GM12878 (cell line): Measurements from ENCODE around the gene PAX3.

Experiments used
- CHD2 ChIP-seq: IDR thresholded peaks from 2 replicates; pipeline ENCODE4 v1.6.1; 2011; ENCODE audit warnings: low read depth, low read length, improper control_type of control experiment, borderline replicate concordance
- CHD4 ChIP-seq: fragments of 200-600 bp; sonication (generic); IDR thresholded peaks from 2 replicates; pipeline ENCODE4 v1.6.1; 2016; ENCODE audit warnings: mild to moderate bottlenecking
- JUND ChIP-seq: IDR thresholded peaks from 2 replicates; pipeline ENCODE4 v1.6.1; 2012; ENCODE audit warnings: low read depth, mild to moderate bottlenecking, low read length, improper control_type of control experiment, moderate library complexity
- POLR2A ChIP-seq: IDR thresholded peaks from 2 replicates; pipeline ENCODE4 v1.6.1; 2011; ENCODE audit warnings: low read depth, mild to moderate bottlenecking, low read length
- REST ChIP-seq: IDR thresholded peaks from 2 replicates; pipeline ENCODE4 v1.6.1; 2012; ENCODE audit warnings: mild to moderate bottlenecking, low read depth, low read length
- ZNF274 ChIP-seq: IDR thresholded peaks from one replicate; pipeline ENCODE4 v1.8.0; 2011; ENCODE audit not compliant: insufficient read length, insufficient read depth
- TF ChIP-seq, protein P1 (sequence below), 3 experiments: IDR thresholded peaks in 2 of 3; conservative IDR thresholded peaks in 1 of 3; 2 replicates each; pipeline ENCODE4 v1.5.1; 2011; ENCODE audit warnings: low read depth in 3 of 3, low read length in 3 of 3, mild to moderate bottlenecking in 3 of 3, control low read depth in 2 of 3, moderate library complexity in 2 of 3, inconsistent platforms in 1 of 3, mixed read lengths in 1 of 3; ENCODE audit not compliant: control insufficient read depth in 2 of 3, insufficient read depth in 1 of 3; ENCODE audit errors: extremely low read depth in 1 of 3
- TF ChIP-seq, protein P2 (sequence below): IDR thresholded peaks from 2 replicates; pipeline ENCODE4 v1.6.1; 2012; ENCODE audit warnings: low read depth, low read length, improper control_type of control experiment

DNA sequence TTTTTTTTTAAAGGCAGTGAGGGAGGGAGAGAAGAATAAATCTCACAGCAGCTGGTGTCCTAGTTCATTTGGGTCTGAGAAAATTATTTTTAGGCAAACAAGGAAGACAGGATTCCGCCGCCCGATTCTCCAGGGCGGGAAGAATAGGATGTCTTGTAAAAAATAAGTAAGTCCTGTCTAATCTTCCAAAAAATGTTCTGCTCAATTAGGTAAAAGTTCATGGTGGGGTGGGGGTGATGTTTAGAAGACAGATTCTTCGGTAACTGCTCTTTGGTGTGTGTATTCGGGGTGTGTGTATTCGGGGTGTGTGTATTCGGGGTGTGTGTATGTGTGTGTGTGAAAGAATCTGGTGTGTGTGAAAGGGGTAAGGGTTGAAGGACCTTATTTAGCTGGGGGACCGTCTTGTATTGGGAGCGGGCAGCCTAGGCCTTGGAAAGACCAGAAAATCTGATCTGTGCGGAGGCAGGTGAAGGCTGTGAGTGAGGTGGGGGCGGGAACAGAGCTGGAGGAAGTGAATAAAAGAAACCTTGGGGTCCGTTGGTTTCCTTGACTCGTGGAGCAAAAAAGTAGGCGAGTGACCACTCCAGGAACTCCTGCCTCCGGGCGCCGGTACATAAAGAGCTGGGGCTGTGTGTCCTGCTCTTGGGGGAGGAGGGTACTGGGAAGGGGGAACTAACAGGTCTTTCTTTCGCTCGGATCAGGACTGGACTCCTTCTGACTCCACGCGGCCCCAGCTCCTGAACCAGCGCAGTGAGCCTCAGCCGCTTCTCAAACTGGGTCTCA, 4.4 kb upstream of the PAX3 start:
- TF ChIP-seq ZNF274 (no peak), JUND (no peak), POLR2A (no peak), CHD4 (no peak), REST (no peak), CHD2 (no peak)
- TF ChIP-seq, protein P1, sequence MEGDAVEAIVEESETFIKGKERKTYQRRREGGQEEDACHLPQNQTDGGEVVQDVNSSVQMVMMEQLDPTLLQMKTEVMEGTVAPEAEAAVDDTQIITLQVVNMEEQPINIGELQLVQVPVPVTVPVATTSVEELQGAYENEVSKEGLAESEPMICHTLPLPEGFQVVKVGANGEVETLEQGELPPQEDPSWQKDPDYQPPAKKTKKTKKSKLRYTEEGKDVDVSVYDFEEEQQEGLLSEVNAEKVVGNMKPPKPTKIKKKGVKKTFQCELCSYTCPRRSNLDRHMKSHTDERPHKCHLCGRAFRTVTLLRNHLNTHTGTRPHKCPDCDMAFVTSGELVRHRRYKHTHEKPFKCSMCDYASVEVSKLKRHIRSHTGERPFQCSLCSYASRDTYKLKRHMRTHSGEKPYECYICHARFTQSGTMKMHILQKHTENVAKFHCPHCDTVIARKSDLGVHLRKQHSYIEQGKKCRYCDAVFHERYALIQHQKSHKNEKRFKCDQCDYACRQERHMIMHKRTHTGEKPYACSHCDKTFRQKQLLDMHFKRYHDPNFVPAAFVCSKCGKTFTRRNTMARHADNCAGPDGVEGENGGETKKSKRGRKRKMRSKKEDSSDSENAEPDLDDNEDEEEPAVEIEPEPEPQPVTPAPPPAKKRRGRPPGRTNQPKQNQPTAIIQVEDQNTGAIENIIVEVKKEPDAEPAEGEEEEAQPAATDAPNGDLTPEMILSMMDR (IDR thresholded peaks at IDR 0.05 in 2 of 3, conservative IDR thresholded peaks at IDR 0.05 in 1 of 3; ENCODE audit: control insufficient read depth in 2 of 3, extremely low read depth in 1 of 3, insufficient read depth in 1 of 3, low read depth in 3 of 3, low read length in 3 of 3) = no peak
- TF ChIP-seq, protein P2, sequence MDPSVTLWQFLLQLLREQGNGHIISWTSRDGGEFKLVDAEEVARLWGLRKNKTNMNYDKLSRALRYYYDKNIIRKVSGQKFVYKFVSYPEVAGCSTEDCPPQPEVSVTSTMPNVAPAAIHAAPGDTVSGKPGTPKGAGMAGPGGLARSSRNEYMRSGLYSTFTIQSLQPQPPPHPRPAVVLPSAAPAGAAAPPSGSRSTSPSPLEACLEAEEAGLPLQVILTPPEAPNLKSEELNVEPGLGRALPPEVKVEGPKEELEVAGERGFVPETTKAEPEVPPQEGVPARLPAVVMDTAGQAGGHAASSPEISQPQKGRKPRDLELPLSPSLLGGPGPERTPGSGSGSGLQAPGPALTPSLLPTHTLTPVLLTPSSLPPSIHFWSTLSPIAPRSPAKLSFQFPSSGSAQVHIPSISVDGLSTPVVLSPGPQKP = no peak
